Left hindlimb (tissue), 1 donor: ENCODE results near the gene CADPS.

ENCODE experiments used
- DNase-seq: peaks from one replicate; pipeline ENCODE4 v3.0.0-alpha.2; 2018

Gene CADPS

DNA sequence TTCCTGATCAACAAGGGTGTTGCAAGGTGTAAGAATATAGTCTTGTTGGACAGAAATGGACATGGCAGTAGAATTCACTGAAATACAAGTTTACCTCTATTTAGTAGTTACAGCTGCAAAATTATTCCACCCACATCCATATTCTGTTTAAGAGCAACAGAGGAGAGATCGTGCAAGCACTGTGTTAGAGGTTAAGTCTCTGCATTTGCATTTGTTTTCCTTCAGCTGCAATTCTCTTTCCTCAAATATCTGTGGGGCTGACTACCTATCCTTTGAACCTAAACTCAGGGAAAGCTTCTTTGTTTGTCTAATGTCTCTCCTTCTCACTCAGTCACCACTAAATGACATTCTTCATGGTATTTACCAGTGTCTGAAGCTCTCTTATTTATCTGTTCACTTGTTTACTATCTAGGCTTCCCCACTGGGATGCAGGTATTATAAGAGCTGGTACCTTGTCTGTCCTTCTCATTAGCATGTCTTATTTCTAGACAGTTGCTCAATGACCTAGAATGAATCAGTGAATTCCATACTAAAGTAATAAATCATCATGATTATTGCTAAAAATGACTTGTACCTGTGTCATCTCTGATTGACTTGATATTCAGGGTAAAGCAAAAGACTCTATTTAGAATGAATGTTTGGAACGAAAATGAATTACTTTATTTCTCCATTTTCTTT, 326.5 kb downstream of the CADPS start:
- DNase-seq: no peak

DNA sequence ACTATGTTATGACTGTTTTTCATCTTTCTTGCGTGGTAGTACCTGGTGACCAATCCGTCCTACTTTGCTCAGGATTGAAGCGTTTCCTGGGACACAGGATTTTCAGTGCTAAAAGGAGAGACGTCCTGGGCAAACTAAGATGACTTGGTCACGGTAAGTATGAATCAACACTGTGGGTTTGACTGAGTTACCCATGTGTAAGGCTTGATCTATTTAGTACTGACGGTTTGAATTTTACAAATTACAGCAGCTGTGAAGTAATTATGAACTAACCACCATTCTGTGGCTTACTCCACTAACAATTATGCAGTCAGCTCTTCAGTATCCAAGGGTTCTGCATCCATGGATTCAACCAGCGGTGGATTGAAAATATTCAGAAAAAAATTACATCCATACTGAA, 328.9 kb downstream of the CADPS start:
- DNase-seq: no peak

DNA sequence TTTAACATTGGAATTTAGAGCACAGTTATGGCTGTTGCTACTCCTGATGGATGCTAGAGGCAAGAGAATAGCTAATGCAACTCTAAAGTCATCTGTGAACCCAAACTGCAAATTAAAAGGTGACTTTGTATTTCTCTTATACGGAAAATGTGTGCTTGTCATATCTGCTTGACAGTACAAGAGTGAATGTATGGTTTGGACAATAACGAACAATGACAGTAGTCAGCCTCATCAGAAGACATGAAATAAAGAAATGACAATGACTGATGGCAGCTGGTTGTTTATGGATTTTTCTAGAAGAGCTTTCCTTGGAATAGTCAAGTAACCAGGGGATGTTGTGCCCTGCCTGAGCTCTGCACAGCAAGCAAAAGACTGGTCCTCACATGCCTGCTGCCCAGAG, 333.0 kb downstream of the CADPS start:
- DNase-seq: no peak

DNA sequence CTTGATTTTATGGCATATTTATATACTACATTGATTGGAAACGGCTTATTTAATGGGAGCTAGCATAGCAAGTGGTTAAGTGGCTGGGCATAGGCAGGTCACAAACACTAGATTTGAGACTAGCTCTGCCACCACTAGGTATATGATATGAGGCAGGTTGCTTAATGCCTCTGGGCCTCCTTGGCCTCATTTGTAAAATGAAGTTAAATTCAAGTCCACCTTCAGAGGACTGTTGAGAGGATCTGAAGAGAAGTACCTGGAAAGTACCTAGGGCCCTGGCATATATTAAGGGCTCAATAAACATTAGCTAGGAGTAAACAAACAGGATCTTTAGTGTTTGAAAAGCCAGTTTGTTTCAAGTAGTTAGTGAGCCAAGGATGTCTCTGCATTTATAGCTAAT, 335.5 kb downstream of the CADPS start:
- no peak for DNase-seq

DNA sequence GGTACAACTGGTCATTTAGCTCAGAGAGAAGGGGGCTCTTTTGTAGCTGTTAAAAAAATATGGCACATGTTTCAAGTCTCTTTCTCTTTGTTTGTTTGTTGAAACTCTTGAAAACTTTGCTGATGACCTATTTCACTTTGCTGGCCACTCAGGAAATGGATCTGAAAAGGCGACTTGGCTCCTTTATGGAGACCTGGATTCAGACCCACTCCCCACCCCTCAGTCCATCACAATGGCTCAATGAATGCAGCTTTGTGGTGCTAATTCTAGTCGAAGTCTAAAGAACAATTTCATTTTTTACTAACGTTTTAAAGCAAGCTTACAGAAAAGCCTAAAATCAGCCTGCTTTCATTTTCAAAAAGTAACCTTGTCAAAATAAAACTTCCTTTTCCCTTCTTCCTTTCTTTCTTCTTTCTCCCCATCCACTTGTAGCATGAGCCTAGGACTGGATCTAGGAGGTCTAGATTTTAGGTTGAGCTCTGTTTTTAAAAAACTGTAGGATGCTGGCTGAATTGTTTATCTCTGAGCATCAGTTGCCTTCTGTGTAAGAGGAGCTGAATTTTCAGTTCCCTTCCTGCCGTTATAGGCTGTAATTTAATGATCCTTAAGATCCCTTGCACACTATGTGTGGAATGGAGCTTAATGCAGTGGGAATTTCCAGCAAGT, 336.4 kb downstream of the CADPS start:
- DNase-seq: no peak

DNA sequence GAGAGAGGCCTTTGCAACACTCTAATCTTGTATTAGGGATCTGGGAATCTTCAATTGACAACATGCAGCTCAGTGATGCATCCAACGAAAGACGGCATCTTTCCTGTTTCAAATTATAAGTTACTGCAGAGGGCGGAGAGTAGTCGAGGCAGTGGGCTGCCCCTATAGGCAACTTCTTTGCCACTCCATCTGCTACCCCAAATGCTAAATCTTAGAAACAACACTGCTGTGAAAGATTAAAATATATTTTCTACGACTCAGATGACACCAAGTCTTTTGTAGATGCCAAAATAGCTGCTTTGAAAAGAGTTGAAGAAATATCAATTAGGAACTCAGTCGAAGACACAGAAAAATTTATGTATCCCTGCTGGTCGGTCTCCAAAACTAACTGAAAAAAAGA, 340.9 kb downstream of the CADPS start:
- DNase-seq: no peak

DNA sequence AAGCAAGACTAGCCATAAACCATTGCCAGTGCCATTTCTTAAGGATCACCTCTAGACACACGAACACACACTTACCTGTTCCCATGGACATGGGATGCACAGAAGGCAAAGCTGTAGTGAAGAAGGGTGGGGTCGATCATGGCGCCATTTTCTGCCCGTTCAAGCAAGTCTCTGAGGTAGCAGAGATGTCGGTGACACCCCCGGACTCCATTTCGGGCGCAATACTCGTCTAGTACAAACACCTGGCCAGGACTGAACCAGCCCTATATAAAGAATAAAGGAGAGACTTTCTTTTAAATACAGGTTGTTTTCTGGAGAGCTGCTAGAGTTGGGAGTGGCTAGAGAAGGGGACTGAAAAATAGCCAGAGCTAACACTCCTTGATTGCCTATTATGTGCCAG, 342.4 kb downstream of the CADPS start:
- DNase-seq: no peak

DNA sequence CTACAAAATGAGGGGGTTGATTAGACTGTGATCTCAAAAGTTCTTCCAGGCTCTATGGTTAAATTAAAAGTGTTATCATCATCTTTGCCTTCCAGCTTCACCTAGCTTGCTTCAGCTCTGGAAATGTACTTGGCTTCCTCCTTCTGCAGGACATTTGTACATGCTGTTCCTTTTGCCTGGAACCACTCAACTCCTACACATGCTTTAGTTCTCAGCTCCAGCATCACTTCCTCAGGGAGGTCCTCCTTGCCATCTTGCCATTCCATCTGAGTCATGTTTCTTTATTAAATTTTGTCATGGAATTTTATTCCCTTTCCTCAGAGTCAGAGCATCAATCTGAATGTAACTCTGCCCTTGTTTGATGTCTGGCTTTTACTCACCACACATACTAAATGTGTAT, 343.2 kb downstream of the CADPS start:
- no peak for DNase-seq

DNA sequence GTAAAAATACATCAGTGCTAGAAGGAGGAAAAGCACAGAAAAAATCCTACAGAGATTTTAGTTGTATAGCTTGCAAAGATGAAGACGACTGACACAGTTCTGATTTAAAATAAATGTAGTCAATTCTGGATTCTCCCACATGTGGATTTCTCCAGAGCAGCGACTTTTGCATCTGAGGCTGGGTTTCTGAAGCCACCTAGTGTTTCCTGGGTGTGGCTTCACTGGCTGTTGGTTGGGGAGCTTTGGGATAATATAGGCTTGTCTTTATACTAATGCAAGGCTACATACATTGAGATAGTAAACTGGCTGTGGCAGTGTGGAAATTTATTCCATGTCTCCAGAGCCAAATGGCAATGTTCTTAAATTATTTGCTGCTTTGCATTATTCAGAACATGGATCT, 343.7 kb downstream of the CADPS start:
- no peak for DNase-seq

DNA sequence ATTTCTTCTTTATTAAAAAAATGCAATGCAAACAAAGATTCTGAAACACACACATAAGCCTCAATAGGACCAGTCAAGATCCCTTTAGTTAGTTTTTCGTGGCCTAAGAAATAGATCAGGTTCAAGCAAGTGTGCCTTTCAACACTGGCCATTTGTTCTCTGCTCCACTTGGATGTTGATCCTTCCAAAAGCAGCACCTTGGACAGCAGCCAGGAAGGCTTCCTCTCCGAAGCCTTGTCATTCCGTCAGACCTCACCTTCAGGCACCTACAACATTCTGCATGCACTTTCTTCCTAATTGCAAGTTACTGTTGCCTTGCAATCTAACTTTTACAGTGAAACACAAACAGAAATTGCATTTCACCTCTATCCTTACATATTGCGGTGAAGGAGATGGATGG, 346.0 kb downstream of the CADPS start:
- no peak for DNase-seq

DNA sequence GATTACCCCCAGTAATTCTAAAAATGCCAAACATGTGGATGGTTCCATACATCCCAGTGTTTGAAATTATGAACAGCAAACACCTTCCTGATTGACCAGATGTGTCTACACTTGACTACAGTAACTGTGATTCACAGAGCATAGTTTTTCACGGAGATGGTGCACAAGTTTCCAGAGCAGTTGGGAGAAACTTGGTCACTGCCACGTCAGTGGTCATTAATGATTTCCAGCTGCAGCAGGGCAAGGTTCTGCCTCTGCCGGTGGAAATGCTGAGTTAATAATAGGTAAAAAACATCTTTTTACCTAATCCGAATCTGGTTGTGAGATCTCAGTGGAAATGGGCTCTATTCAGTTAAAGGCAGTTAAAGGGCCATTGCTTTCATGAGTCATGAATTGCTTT, 347.7 kb downstream of the CADPS start:
- DNase-seq: no peak

DNA sequence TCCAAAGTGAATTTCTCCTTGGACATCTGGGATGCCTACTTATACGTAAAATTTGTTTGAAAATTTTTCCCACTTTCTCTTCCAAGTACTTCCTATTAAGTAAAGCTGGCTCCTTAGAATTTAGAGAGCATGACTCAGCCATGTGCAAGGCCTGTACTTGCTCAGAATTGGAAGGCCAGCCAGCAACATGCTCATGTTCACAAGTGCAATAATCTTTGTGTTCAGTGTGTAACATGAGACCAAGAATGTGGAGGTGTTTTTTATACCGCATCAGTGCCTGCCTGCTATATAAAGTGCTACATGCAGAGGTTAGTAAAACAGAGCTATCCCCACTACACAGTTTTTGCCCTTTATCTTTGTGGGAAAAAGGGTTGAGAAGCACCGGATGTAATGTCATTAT, 349.9 kb downstream of the CADPS start:
- no peak for DNase-seq

DNA sequence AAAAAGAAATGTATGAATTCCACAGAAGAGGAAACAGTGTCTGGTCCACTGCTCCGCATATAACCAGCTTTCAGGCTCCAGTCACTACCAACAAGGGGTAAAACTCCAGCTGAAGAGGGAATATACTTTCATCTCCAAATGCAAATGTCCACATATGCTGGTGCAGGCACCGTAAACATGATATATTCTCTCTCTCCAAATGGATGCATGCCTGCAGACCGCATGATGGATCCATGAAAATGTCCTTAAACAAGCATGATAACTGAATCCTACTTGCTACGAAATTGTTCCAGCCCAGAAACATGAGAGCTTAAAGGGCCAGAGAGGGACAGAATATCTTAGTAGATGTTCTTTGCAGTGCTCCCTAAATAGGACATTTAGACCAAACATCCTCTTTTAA, 351.5 kb downstream of the CADPS start:
- DNase-seq: no peak

DNA sequence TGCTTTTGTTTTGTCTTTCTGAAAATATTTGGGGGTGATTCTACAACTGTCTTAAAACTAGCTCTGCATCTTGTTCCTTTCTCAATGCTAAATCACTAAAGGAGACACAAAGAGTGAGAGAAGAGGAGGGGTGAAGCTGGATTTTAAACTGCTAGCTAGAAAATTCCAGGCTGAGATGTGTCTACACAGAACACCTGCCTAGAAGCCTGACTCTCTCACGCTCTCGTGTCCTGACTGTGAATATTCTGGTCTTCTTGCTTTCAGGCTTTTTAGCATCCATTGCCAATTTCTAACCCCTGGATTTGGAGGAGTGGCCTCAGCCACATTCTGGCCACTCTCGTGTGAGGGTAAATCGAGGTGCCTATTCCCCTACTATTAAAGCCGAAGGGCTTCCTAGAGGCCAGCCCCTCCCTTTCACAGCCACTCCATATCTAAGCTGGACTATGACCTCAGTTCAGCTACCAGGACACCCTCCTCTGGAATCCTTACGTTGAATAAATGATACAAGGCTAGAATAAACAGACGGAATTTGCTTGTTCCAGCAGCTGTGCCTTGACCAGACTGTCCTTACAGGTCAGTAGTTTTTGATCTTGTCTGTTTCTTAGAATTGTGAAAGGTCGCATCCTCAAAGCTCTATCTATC, 353.6 kb downstream of the CADPS start:
- DNase-seq: no peak

DNA sequence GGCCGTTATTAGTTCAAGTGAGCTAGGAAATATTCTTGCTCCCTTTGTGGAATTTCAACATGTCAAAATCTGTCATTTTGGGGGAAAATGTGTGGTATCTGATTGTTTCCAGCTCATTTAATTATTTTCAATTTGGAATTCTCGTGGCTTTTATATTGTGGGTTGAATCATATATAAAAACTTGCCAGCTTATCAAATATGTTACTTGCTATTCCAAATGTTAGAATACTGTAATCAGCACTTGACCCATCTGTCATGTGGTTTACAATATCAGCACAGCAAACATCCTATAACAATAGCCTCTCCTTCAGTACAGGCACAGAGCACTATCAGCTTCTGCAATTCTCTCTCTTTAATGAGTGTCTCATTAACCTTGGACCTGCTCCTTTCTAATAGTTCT, 371.7 kb downstream of the CADPS start:
- no peak for DNase-seq

DNA sequence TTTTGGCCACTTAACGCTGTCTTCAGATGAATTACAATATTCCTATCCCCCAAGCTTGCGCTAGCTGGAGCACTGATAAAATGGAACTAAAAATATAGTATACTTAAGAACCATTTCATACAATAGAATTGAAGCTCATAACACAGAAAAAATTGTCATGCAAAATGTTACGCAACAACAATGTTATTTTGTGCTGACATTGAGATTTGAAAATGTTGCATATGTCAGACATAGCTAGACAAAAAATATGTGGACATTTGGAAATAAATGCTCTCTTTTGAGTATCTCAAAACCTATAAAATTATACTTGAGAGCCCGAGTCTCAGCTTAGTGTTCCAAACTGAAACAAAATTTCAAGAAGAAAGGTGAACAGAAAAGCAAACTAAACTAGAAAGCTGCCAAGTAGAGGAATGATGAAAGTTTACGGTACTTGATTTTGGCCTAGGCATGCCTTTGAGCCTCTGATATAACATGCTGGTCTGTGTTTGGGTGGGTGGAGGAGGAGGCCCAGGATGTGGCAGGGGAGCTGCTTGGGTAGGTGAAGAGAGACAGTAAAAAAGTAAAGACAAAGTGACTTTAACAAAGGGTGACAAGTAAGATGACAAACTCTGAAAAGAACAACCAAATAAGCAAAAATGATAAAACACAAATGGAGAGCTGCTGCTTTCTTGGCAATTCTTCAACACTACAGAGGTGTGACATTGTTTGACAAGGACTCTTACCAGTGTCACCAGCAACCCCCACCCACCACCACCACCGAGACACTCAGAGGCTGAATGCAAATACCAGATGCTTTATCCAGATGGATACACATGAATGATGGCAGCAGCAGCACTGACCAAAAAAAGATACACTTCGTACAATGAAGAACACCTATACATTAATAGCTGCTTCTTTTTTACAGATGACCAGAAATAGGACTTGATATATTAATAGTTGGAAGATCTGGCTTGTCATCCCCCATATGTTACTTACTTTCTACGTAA, 372.6 kb downstream of the CADPS start:
- DNase-seq: no peak

DNA sequence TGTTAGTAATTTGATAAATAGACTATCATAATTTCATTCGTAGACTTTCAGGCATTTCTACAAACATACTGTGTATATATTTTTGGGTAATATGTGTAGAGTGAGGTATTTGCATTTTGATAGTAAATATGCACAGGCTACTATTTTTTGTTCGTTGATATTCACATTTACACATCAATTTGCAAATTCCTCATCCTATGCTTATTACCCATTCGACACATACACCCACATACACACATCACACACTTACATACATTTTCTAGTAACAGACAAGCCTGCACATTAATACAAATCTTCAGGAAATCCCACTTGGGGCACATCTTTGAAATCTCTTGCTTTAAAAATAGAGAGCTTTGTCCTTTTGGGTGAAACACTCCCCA, 373.9 kb downstream of the CADPS start:
- no peak for DNase-seq

DNA sequence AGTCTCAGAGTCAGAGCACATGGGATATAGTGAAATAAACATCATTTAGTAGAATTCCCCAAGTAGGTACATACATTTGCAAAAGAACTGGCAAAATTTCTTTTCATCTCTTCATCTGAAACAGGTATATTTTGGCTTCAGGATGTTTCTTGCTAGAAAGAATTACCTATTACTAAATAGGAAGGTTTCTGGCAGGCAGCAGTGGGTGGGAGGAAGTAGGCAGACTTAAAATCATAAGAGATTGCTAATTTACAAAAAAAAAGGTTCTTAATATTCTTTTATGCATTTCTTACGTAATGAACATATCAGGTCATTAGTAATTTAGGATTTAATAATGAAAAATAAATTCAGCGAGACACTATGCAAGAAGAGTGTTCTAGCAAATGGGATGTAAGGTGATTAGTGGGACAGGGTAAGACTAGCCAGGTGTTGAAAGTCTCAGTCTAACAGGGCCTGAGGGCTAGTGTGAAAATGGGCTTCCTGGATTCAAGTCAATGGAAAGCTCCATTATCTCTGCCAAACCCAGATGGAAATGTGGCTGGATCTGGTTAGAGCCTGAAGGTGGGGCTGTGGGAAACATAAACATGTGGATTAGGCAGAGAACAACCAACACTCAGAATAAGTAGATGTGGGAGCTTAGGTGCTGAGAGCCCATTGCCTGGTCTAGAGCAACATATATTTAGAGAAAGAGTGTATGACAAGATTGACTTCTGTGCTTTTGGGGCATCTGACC, 374.5 kb downstream of the CADPS start:
- no peak for DNase-seq

DNA sequence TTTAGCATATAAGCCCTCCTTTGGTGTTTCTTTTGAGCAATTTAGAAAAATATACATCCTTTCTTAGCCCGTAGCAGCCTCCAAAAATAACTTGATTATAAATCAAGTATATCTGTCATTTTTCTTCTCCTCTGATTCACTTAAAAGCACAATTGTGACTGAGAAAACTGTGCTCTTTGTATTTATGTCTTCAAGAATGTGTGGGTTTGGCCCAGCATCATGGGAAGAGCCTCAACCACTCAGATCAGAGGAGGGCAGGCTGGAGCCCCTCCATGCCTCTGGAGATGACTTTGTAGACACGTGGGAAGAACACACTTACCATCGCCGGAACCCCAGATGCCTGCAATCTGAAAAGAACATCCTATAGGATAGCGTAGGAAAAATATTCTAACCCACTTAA, 378.1 kb downstream of the CADPS start:
- no peak for DNase-seq

DNA sequence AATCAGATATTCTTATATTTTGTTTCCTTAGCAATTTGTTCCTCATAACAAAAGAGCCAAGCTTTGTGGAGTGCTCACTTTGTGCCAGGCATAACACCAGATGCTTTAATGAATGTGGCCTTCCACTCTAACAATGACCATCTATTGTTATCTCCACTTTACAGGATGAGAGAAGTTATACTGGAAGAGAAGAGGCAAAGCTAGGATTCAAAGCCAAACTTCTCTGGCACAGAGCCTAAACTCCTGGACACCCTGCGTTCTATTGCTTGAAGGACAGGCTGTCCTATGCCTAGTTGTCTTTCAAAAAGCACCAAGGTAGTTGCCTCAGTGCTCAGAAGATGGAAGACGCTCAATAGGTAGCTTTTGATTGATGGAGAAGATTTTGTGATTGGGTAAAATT, 378.7 kb downstream of the CADPS start:
- DNase-seq: no peak

DNA sequence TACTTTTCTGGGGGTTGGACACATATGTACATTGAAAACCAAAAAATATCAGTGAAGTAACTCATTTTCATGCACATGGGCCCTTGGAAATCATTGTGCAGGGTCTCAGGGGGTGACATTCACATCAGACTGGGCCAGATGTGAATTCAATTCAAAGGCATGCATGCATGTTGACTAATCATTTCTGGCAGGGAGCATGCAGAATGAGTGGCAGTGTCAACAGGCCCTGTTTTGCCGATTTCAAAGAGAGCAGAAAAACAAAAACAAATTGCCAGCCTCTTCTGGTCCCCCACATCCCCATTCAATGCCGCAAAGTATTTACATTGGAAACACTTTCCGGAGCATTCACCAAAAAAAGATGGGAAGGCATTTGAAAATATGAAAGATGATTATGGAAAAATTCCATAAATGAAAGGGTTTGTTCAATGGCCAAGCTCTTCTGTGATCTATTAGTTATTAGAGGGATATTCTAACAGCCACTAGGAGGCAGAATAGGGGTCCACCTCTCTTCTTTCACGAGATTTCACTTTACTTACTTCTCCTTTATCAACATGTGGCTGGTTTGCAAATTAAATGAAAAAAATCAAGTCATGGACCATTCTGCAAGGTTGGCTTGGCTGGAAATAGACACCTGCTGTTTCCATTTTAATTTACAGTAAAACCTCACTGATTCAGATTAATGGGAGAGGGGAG, 382.0 kb downstream of the CADPS start:
- no peak for DNase-seq

DNA sequence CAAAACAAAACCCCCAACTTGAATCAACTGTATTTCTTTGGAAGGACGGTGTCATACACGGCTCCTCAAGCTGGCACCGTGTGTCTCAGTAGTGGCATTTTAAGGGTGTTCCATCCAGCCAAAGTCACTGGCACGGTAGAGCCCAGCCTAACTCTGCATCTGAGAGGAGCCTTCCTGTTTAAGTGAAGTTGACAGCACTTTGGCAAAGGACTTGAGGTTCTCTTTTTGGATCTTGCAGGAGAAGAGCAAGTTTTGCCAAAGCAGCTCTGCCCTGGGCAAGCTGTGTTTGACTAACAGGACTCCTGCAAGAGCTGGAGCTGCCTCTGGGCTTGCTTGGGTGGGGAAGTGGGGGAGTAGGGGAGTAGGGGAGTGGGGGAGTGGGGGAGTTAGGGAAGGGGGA, 392.3 kb downstream of the CADPS start:
- DNase-seq: no peak
